HEK293 (cell line): Measurements from ENCODE around the gene ZNF200.

Experiments used
- ZBTB21 ChIP-seq: fragments of 450-650 bp; formaldehyde crosslinking; IDR thresholded peaks from 2 replicates; pipeline ENCODE4 v1.5.1; 2017; ENCODE audit warnings: missing biosample characterization, missing genetic modification characterization
- ZFP41 ChIP-seq: fragments of 450-650 bp; formaldehyde crosslinking; IDR thresholded peaks from 2 replicates; pipeline ENCODE4 v1.5.1; 2016; ENCODE audit warnings: missing biosample characterization, missing genetic modification characterization, borderline replicate concordance
- ZNF169 ChIP-seq: fragments of 450-650 bp; formaldehyde crosslinking; IDR thresholded peaks from 2 replicates; pipeline ENCODE4 v1.5.1; 2016; ENCODE audit warnings: missing biosample characterization, missing genetic modification characterization
- ZNF335 ChIP-seq: fragments of 450-650 bp; formaldehyde crosslinking; conservative IDR thresholded peaks from 2 replicates; pipeline ENCODE4 v1.5.1; 2016; ENCODE audit warnings: missing biosample characterization, missing genetic modification characterization
- ZNF423 ChIP-seq: fragments of 450-650 bp; formaldehyde crosslinking; IDR thresholded peaks from 2 replicates; pipeline ENCODE4 v1.5.1; 2016; ENCODE audit warnings: missing biosample characterization, missing genetic modification characterization
- ZNF76 ChIP-seq: fragments of 450-650 bp; formaldehyde crosslinking; IDR thresholded peaks from 2 replicates; pipeline ENCODE4; 2016; ENCODE audit warnings: low read depth, missing biosample characterization, missing genetic modification characterization, borderline replicate concordance
- ZSCAN16 ChIP-seq: fragments of 450-650 bp; formaldehyde crosslinking; IDR thresholded peaks from 2 replicates; pipeline ENCODE4 v1.5.1; 2016; ENCODE audit warnings: missing biosample characterization, missing genetic modification characterization
- TF ChIP-seq, protein P1 (sequence below): fragments of 450-650 bp; formaldehyde crosslinking; IDR thresholded peaks from 2 replicates; pipeline ENCODE4 v1.5.1; 2016; ENCODE audit warnings: missing biosample characterization, missing genetic modification characterization
- TF ChIP-seq, protein P2 (sequence below): fragments of 450-650 bp; formaldehyde crosslinking; IDR thresholded peaks from 2 replicates; pipeline ENCODE4 v1.5.1; 2016; ENCODE audit warnings: missing biosample characterization, missing genetic modification characterization
- TF ChIP-seq, protein P3 (sequence below): fragments of 450-650 bp; formaldehyde crosslinking; IDR thresholded peaks from 2 replicates; pipeline ENCODE4; 2016; ENCODE audit warnings: missing biosample characterization, missing genetic modification characterization
- TF ChIP-seq, protein P4 (sequence below): sonication (generic); formaldehyde crosslinking; IDR thresholded peaks from 2 replicates; pipeline ENCODE4 v1.8.1; 2022; ENCODE audit warnings: mild to moderate bottlenecking, moderate library complexity, missing genetic modification reagents
- TF ChIP-seq, protein P5 (sequence below): fragments of 450-650 bp; formaldehyde crosslinking; IDR thresholded peaks from 2 replicates; pipeline ENCODE4 v1.5.1; 2016; ENCODE audit warnings: missing biosample characterization, missing genetic modification characterization

DNA sequence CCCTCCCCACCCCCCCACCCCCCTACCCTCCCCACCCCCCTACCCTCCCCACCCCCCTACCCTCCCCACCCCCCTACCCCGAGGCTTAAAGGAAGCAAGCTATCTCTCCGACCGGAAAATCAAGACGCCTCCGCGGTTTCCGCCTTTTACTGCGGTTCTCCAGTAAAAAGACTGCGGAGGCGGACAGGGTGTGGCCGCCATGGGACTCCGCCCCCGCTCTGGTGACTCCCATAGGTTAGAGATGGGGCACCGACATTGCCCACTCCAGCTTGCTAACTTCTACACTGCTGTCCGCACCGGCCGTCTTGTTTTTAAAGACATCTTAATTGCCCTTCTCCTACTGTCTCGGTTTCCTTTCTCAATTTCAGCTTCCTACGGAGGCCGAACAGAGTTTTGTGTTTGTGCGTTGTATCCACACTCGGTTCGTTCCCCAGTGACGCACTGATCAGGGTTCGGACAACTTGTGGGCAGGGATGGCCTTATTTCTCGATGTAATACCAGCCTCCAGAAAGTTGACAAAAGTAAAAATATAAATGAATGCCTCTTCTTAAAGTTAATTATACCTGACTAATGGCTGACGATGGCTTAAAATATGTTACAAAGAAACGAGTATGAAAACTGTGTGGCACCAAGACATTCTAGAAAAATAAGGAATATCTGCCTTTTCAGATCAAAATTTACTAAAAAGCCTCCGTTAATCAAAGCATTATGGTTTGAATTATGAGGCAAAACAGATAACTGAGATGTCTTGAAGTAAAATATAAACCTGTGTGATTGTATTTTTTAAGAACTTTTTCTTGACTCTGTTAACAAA, 1.1 kb upstream of the ZNF200 start:
- TF ChIP-seq, protein P1, sequence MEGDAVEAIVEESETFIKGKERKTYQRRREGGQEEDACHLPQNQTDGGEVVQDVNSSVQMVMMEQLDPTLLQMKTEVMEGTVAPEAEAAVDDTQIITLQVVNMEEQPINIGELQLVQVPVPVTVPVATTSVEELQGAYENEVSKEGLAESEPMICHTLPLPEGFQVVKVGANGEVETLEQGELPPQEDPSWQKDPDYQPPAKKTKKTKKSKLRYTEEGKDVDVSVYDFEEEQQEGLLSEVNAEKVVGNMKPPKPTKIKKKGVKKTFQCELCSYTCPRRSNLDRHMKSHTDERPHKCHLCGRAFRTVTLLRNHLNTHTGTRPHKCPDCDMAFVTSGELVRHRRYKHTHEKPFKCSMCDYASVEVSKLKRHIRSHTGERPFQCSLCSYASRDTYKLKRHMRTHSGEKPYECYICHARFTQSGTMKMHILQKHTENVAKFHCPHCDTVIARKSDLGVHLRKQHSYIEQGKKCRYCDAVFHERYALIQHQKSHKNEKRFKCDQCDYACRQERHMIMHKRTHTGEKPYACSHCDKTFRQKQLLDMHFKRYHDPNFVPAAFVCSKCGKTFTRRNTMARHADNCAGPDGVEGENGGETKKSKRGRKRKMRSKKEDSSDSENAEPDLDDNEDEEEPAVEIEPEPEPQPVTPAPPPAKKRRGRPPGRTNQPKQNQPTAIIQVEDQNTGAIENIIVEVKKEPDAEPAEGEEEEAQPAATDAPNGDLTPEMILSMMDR (tag by site-specific recombination): no peak
- TF ChIP-seq, protein P2, sequence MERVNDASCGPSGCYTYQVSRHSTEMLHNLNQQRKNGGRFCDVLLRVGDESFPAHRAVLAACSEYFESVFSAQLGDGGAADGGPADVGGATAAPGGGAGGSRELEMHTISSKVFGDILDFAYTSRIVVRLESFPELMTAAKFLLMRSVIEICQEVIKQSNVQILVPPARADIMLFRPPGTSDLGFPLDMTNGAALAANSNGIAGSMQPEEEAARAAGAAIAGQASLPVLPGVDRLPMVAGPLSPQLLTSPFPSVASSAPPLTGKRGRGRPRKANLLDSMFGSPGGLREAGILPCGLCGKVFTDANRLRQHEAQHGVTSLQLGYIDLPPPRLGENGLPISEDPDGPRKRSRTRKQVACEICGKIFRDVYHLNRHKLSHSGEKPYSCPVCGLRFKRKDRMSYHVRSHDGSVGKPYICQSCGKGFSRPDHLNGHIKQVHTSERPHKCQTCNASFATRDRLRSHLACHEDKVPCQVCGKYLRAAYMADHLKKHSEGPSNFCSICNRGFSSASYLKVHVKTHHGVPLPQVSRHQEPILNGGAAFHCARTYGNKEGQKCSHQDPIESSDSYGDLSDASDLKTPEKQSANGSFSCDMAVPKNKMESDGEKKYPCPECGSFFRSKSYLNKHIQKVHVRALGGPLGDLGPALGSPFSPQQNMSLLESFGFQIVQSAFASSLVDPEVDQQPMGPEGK (tag by site-specific recombination): no peak
- no peak for TF ChIP-seq ZBTB21 (tag by site-specific recombination)
- TF ChIP-seq ZNF335: no peak
- TF ChIP-seq, protein P3, sequence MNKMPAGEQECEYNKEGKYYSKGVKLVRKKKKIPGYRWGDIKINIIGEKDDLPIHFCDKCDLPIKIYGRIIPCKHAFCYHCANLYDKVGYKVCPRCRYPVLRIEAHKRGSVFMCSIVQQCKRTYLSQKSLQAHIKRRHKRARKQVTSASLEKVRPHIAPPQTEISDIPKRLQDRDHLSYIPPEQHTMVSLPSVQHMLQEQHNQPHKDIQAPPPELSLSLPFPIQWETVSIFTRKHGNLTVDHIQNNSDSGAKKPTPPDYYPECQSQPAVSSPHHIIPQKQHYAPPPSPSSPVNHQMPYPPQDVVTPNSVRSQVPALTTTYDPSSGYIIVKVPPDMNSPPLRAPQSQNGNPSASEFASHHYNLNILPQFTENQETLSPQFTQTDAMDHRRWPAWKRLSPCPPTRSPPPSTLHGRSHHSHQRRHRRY (tag by site-specific recombination): no peak
- TF ChIP-seq ZNF76: no peak
- TF ChIP-seq, protein P4, sequence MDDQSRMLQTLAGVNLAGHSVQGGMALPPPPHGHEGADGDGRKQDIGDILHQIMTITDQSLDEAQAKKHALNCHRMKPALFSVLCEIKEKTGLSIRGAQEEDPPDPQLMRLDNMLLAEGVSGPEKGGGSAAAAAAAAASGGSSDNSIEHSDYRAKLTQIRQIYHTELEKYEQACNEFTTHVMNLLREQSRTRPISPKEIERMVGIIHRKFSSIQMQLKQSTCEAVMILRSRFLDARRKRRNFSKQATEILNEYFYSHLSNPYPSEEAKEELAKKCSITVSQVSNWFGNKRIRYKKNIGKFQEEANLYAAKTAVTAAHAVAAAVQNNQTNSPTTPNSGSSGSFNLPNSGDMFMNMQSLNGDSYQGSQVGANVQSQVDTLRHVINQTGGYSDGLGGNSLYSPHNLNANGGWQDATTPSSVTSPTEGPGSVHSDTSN (CRISPR knock-in tag): no peak
- no peak for TF ChIP-seq ZNF423
- TF ChIP-seq ZFP41: no peak
- no peak for TF ChIP-seq ZNF169 (tag by site-specific recombination)
- TF ChIP-seq ZSCAN16 (tag by site-specific recombination): no peak
- TF ChIP-seq, protein P5, sequence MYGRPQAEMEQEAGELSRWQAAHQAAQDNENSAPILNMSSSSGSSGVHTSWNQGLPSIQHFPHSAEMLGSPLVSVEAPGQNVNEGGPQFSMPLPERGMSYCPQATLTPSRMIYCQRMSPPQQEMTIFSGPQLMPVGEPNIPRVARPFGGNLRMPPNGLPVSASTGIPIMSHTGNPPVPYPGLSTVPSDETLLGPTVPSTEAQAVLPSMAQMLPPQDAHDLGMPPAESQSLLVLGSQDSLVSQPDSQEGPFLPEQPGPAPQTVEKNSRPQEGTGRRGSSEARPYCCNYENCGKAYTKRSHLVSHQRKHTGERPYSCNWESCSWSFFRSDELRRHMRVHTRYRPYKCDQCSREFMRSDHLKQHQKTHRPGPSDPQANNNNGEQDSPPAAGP (tag by site-specific recombination): no peak
